Measurements from ENCODE around the gene GPD2. TPM values are rescaled to one million over a fixed set of nuclear protein-coding genes. Genes with fewer than 3 reads are reported as not detected.
A peak's percentile ranks its signal among the peaks of the same experiment; 100 is the strongest.

GPD2 gene
- total RNA-seq (2014; rRNA removed; shearing (Covaris generic); ENCODE audit: low replicate concordance): not detected in 2 replicates

DNA sequence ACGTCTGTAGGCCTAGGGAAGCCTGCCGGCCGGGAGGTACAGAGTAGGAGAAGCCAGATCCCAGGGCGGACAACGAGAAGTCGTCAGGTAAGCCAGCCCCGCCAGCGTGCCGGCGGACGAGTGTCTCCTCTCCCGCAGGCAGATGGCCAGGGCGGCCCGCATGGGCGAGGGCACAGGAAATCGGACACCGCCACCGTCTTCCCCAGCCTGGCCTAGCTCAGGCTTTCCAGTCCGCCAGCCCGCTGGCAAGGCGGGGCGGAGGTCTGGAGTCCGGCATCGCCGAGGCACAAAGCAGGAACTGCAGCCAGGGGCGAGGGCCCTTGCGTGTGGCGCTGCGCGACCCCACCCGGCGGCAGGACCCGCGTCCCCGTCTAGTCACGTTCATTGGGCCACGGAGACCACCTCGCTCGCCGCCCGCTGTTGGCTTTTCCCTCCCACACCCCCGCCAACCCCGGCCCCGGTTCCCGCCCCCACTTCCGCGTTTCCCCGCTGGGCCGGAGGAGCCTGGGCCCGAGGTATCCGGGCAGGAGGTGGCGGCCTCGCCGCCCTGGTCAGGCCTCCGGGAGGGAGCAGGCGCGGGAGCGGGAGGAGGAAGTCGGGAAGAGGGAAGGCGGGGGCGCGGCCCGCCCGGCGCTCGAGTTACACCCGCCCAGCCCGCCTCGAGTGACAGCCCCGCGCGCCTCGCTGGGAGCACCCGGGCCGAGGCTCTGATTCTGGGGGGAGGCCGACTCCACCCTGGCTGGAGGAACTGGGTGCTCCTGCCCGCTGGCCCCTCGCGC, at the start of gene GPD2:
GPD2 (plus strand) TSS at position 662 of the 779 bp plus-strand sequence. CDS start 39,727 bp downstream, outside the sequence.
- Histone ChIP-seq H3K4me1 (ENCODE audit: low read length) (no peaks in the 10 kb centered on the region), H3K36me3 (ENCODE audit: insufficient read depth, low read length) (no peaks in the 10 kb centered on the region), H3K9me3 (ENCODE audit: low read length) (no peaks in the 10 kb centered on the region; the same call in none of the 2 replicates), H3K4me2 (ENCODE audit: low read depth, low read length, poor library complexity, severe bottlenecking) (no peak within 1 kb of the TSS), H3K27me3 (ENCODE audit: low read length) (no peaks in the 10 kb centered on the region), H3K4me3 (ENCODE audit: low read length) (no peak within 1 kb of the TSS), H4K20me1 (ENCODE audit: insufficient read depth, low read depth, low read length) (no peaks in the 10 kb centered on the region), H3K79me2 (ENCODE audit: low read length) (no peaks in the 10 kb centered on the region), H3K9me2 (replicated peaks; ENCODE audit: insufficient read depth, low read length) (no peaks in the 10 kb centered on the region), H3K9ac (ENCODE audit: low read length) (no peak within 1 kb of the TSS), H3K27ac (ENCODE audit: low read length) (no peak within 1 kb of the TSS), H2AFZ (ENCODE audit: low read length) (no peak within 1 kb of the TSS)
- DNase-seq: no peak

GRCh38 chr2:156394033-156394741, 42.0 kb upstream of the GPD2 start:
- Histone ChIP-seq H4K20me1 (ENCODE audit: insufficient read depth, low read depth, low read length) (no peaks in the 10 kb centered on the region), H3K9ac (ENCODE audit: low read length) (no peak overlapping the region), H3K4me3 (ENCODE audit: low read length) (no peak overlapping the region), H3K4me1 (ENCODE audit: low read length) (peaks cover 4% of the 10 kb centered on the region; the same call in 1 of the 2 replicates), H3K9me3 (ENCODE audit: low read length) (no peaks in the 10 kb centered on the region), H3K27me3 (ENCODE audit: low read length) (no peaks in the 10 kb centered on the region), H3K79me2 (ENCODE audit: low read length) (no peaks in the 10 kb centered on the region), H3K27ac (ENCODE audit: low read length) (no peak overlapping the region), H3K4me2 (ENCODE audit: low read depth, low read length, poor library complexity, severe bottlenecking) (no peak overlapping the region), H2AFZ (ENCODE audit: low read length) (no peak overlapping the region), H3K9me2 (replicated peaks; ENCODE audit: insufficient read depth, low read length) (no peaks in the 10 kb centered on the region), H3K36me3 (ENCODE audit: insufficient read depth, low read length) (no peaks in the 10 kb centered on the region)
- no peak for DNase-seq

GRCh38 chr2:156396126-156396525, 40.1 kb upstream of the GPD2 start:
- peak; percentile 67 for DNase-seq
- no peaks in the 10 kb centered on the region for H3K9me2 ChIP-seq (replicated peaks; ENCODE audit: insufficient read depth, low read length)
- H3K4me2 ChIP-seq (ENCODE audit: low read depth, low read length, poor library complexity, severe bottlenecking): no peak overlapping the region
- no peaks in the 10 kb centered on the region for H3K79me2 ChIP-seq (ENCODE audit: low read length)
- H3K27me3 ChIP-seq (ENCODE audit: low read length): no peaks in the 10 kb centered on the region
- H3K9me3 ChIP-seq (ENCODE audit: low read length): no peaks in the 10 kb centered on the region
- H2AFZ ChIP-seq (ENCODE audit: low read length): no peak overlapping the region
- H3K4me3 ChIP-seq (ENCODE audit: low read length): no peak overlapping the region
- H3K36me3 ChIP-seq (ENCODE audit: insufficient read depth, low read length): no peaks in the 10 kb centered on the region
- H4K20me1 ChIP-seq (ENCODE audit: insufficient read depth, low read depth, low read length): no peaks in the 10 kb centered on the region
- no peak overlapping the region for H3K9ac ChIP-seq (ENCODE audit: low read length)
- H3K27ac ChIP-seq (ENCODE audit: low read length): no peak overlapping the region
- H3K4me1 ChIP-seq (ENCODE audit: low read length): peaks cover 16% of the 10 kb centered on the region

- H3K27ac ChIP-seq (ENCODE audit: low read length): no peak overlapping the region
- H3K27me3 ChIP-seq (ENCODE audit: low read length): no peaks in the 10 kb centered on the region
- H3K36me3 ChIP-seq (ENCODE audit: insufficient read depth, low read length): no peaks in the 10 kb centered on the region
- H3K9me2 ChIP-seq (replicated peaks; ENCODE audit: insufficient read depth, low read length): no peaks in the 10 kb centered on the region
- DNase-seq: no peak
- no peaks in the 10 kb centered on the region for H3K79me2 ChIP-seq (ENCODE audit: low read length)
- H3K4me3 ChIP-seq (ENCODE audit: low read length): no peak overlapping the region
- H3K4me1 ChIP-seq (ENCODE audit: low read length): peaks cover 20% of the 10 kb centered on the region
- H4K20me1 ChIP-seq (ENCODE audit: insufficient read depth, low read depth, low read length): no peaks in the 10 kb centered on the region
- no peaks in the 10 kb centered on the region for H3K9me3 ChIP-seq (ENCODE audit: low read length)
- no peak overlapping the region for H3K9ac ChIP-seq (ENCODE audit: low read length)
- H2AFZ ChIP-seq (ENCODE audit: low read length): no peak overlapping the region
- no peak overlapping the region for H3K4me2 ChIP-seq (ENCODE audit: low read depth, low read length, poor library complexity, severe bottlenecking)
These were observed 39.0 kb upstream of the GPD2 start for GRCh38 chr2:156397229-156397628.

- Histone ChIP-seq H3K4me3 (ENCODE audit: low read length) (no peak overlapping the region), H3K27me3 (ENCODE audit: low read length) (no peaks in the 10 kb centered on the region), H2AFZ (ENCODE audit: low read length) (no peak overlapping the region), H3K4me1 (ENCODE audit: low read length) (peaks cover 20% of the 10 kb centered on the region), H4K20me1 (ENCODE audit: insufficient read depth, low read depth, low read length) (no peaks in the 10 kb centered on the region), H3K79me2 (ENCODE audit: low read length) (no peaks in the 10 kb centered on the region), H3K9me3 (ENCODE audit: low read length) (no peaks in the 10 kb centered on the region), H3K4me2 (ENCODE audit: low read depth, low read length, poor library complexity, severe bottlenecking) (no peak overlapping the region), H3K9ac (ENCODE audit: low read length) (no peak overlapping the region), H3K27ac (ENCODE audit: low read length) (no peak overlapping the region), H3K9me2 (replicated peaks; ENCODE audit: insufficient read depth, low read length) (no peaks in the 10 kb centered on the region), H3K36me3 (ENCODE audit: insufficient read depth, low read length) (no peaks in the 10 kb centered on the region)
- no peak for DNase-seq
These were observed 38.0 kb upstream of the GPD2 start for GRCh38 chr2:156398176-156398575.

- no peaks in the 10 kb centered on the region for H3K79me2 ChIP-seq (ENCODE audit: low read length)
- no peak overlapping the region for H3K9ac ChIP-seq (ENCODE audit: low read length)
- peaks cover 20% of the 10 kb centered on the region for H3K4me1 ChIP-seq (ENCODE audit: low read length)
- H3K9me2 ChIP-seq (replicated peaks; ENCODE audit: insufficient read depth, low read length): no peaks in the 10 kb centered on the region
- H4K20me1 ChIP-seq (ENCODE audit: insufficient read depth, low read depth, low read length): no peaks in the 10 kb centered on the region
- no peaks in the 10 kb centered on the region for H3K27me3 ChIP-seq (ENCODE audit: low read length)
- H3K4me2 ChIP-seq (ENCODE audit: low read depth, low read length, poor library complexity, severe bottlenecking): peak overlapping the region; percentile 89
- DNase-seq: no peak
- H3K9me3 ChIP-seq (ENCODE audit: low read length): no peaks in the 10 kb centered on the region
- no peak overlapping the region for H3K27ac ChIP-seq (ENCODE audit: low read length)
- H2AFZ ChIP-seq (ENCODE audit: low read length): no peak overlapping the region
- H3K36me3 ChIP-seq (ENCODE audit: insufficient read depth, low read length): no peaks in the 10 kb centered on the region
- H3K4me3 ChIP-seq (ENCODE audit: low read length): peak overlapping the region; percentile 69; the same call in 1 of the 2 replicates
These were observed 36.8 kb upstream of the GPD2 start for GRCh38 chr2:156399224-156399949.

DNA sequence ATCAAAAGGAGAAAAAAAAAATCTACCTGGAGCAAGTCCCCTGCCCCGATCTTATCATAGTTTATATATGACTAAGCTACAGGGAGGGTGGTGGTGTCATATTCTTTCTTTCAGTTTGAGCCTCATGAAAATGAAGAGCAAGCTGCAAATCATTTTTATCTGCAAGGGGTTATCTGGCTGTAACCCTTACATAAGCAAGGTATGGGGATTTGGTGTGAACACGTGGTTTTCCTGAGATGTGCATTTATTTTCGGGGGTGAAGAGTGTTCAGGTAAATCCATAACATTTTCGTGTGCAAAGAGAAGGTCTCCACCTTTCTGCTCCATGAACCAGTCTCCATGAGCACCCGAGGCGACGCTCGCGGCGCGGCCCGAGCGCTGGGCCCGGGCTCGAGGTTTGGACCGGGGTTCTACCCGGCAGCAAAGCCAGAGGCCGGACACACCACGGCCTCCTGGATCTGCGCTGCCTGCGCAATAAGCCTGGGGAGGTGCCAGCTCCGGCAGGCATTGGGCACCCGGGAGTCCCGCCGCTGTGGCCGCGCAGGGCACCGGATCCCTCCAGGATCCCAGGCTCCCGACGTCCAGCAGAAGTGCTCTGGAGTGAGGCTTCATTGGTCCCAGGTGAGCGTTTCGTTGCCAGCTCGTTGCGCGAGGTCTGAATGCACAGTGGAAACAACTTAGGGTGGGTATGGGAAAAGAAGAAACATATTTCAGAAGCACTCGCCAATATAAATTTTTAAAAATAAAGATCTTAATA, 36.1 kb upstream of the GPD2 start:
- Histone ChIP-seq H3K4me3 (ENCODE audit: low read length) (peak overlapping the region; percentile 69), H3K36me3 (ENCODE audit: insufficient read depth, low read length) (no peaks in the 10 kb centered on the region), H3K79me2 (ENCODE audit: low read length) (no peaks in the 10 kb centered on the region), H2AFZ (ENCODE audit: low read length) (peak overlapping the region; percentile 53; the same call in 1 of the 2 replicates), H3K9me3 (ENCODE audit: low read length) (no peaks in the 10 kb centered on the region), H3K4me1 (ENCODE audit: low read length) (peaks cover 20% of the 10 kb centered on the region), H3K27me3 (ENCODE audit: low read length) (no peaks in the 10 kb centered on the region), H3K9me2 (replicated peaks; ENCODE audit: insufficient read depth, low read length) (no peaks in the 10 kb centered on the region), H3K4me2 (ENCODE audit: low read depth, low read length, poor library complexity, severe bottlenecking) (peak overlapping the region; percentile 89), H3K27ac (ENCODE audit: low read length) (no peak overlapping the region), H4K20me1 (ENCODE audit: insufficient read depth, low read depth, low read length) (no peaks in the 10 kb centered on the region), H3K9ac (ENCODE audit: low read length) (peak overlapping the region; percentile 50)
- DNase-seq: no peak
